Esophagus squamous epithelium (tissue), 4 donors: ENCODE data around the gene GAGE12G.
"Not testable (repeated sequence)": the region's sequence is repeated elsewhere in the genome, so short reads cannot be mapped to it uniquely, and the experiment has no call there.

Experiments used
- POLR2A ChIP-seq, 4 donors: fragments of 450-650 bp; IDR thresholded peaks; one replicate each; pipeline ENCODE4 v1.6.1; 2017; ENCODE audit warnings: antibody characterized with exemption in 4 of 4, mild to moderate bottlenecking in 4 of 4, moderate library complexity in 3 of 4
- TF ChIP-seq, protein P1 (sequence below), 6 experiments: fragments of 450-650 bp in 4 of 6; fragments of 200-600 bp in 2 of 6; sonication (generic) in 2 of 6; IDR thresholded peaks; one replicate each; pipeline ENCODE4 v1.5.1; 2016 to 2019; ENCODE audit warnings: antibody characterized with exemption in 6 of 6, mild to moderate bottlenecking in 4 of 6, moderate library complexity in 4 of 6

DNA sequence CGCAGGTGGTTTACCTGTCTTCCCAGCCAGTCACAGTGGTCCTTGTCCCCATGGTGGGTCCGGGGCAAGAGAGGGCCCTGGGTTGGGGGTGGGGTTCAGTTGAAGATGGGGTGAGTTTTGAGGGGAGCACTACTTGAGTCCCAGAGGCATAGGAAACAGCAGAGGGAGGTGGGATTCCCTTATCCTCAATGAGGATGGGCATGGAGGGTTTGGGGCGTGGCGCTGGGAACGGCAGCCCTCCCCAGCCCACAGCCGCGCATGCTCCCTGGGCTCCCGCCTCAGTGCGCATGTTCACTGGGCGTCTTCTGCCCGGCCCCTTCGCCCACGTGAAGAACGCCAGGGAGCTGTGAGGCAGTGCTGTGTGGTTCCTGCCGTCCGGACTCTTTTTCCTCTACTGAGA, 9.4 kb downstream of the GAGE12G start, which contains the start of gene GAGE12H:
- TF ChIP-seq POLR2A (IDR thresholded peaks at IDR 0.05) = not testable (repeated sequence)
- TF ChIP-seq, protein P1, sequence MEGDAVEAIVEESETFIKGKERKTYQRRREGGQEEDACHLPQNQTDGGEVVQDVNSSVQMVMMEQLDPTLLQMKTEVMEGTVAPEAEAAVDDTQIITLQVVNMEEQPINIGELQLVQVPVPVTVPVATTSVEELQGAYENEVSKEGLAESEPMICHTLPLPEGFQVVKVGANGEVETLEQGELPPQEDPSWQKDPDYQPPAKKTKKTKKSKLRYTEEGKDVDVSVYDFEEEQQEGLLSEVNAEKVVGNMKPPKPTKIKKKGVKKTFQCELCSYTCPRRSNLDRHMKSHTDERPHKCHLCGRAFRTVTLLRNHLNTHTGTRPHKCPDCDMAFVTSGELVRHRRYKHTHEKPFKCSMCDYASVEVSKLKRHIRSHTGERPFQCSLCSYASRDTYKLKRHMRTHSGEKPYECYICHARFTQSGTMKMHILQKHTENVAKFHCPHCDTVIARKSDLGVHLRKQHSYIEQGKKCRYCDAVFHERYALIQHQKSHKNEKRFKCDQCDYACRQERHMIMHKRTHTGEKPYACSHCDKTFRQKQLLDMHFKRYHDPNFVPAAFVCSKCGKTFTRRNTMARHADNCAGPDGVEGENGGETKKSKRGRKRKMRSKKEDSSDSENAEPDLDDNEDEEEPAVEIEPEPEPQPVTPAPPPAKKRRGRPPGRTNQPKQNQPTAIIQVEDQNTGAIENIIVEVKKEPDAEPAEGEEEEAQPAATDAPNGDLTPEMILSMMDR (IDR thresholded peaks at IDR 0.05) = not testable (repeated sequence)
